HG03457 (cell line): Measurements from ENCODE around the gene SMAD6.

ENCODE experiments used
- ATAC-seq: cut with Tn5 transposase; IDR thresholded peaks from one replicate; pipeline ENCODE4 v1.9.1; 2021; ENCODE audit warnings: moderate number of reproducible peaks; ENCODE audit not compliant: unreplicated experiment

Gene SMAD6

GRCh38 chr15:66702787-66703539, 927 bp downstream of the SMAD6 start:
- no peak for ATAC-seq

DNA sequence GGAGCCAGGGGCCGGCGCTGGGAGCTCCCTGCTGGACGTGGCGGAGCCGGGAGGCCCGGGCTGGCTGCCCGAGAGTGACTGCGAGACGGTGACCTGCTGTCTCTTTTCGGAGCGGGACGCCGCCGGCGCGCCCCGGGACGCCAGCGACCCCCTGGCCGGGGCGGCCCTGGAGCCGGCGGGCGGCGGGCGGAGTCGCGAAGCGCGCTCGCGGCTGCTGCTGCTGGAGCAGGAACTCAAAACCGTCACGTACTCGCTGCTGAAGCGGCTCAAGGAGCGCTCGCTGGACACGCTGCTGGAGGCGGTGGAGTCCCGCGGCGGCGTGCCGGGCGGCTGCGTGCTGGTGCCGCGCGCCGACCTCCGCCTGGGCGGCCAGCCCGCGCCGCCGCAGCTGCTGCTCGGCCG, 1.5 kb downstream of the SMAD6 start:
- no peak for ATAC-seq

GRCh38 chr15:66704019-66704802, 2.2 kb downstream of the SMAD6 start:
- ATAC-seq = no peak

GRCh38 chr15:66704803-66705153, 2.7 kb downstream of the SMAD6 start:
- no peak for ATAC-seq

DNA sequence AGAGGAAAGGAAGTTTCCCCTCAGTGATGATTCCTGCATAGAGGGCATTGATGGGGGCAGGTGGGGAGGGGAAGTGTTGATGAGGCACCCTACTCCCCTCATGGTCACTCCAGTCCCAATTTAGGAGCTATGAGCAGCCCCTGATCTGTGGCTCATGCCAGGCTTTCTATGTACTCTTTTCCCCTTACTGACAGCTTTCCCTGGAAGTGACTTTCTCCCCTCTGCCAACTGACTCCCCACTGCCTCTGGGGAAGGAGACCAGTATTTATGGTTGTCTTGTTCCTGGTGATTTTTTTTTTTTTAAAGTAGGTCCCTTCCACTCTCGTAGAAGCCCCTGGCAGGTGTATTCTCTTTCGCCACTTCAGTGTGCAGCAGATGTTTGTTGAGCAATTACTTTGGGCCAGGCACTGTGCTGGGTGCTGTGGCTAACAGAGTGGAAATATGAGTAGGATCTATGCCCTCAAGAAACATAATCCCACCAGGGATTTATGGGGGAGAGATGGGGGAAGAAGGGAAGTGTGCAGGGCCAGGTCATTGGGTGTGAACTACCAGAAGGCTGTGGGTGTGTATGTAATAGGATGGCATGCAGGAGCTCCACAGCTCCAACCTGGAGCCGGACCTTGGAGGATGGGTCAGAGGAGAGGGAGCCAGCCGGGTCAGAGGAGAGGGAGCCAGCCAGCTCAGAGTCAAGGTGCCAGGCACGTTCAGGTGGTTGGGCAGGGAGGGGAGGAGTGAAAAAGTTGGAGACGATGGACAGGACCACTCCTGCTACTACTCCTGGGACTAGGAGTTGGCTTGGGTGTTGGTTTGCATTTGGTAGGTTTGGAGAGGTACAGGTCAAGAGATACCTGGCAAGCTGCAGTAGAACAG, 3.5 kb downstream of the SMAD6 start:
- no peak for ATAC-seq

DNA sequence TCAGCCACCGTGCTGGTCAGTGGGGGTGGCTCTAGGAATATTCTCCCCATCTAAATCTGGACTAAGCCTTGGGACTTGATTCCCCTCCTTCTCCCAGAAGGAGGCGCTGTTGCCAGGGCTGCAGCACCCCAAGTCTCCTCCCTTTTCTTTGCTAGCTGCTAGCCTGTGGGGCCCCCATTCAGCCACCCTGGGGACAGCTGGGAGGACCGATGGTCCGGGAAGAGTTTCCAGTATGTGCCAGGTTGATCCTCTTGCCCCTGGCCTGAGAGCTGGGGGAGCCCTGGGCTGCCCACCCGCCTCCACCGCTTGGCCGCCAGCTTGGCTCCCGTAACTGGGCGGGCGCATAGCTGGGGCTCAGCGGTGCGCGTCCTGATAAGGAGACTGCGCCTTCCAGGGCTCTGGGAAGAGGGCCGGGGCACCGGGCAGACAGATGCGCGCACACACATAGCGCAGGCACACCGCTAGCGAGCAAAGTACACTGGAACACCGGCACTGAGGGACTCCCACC, 4.2 kb downstream of the SMAD6 start:
- ATAC-seq = no peak

DNA sequence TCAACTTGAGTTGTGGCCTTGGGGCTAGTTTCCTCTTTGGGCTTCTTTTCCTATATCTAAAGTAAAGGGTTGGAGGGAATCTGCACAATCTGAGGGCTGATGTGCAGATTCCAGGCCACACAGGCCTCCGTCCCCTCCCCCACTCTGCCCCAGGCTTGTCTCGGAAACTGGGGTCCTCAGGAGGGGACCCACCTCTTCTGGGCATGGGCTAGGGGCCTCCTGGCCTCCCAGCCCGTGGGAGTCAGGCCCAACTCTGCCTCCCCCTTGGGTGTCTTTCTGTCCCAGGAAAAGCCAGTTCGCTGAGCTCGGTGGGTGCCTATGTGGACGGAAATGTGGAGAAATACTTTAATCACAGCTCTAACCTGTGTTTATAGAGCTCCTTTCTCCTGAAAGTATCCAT, 4.8 kb downstream of the SMAD6 start:
- ATAC-seq = no peak

- no peak for ATAC-seq
Observed at GRCh38 chr15:66707310-66708082, 5.5 kb downstream of the SMAD6 start.

- no peak for ATAC-seq
Observed at GRCh38 chr15:66708389-66708788, 6.4 kb downstream of the SMAD6 start.

DNA sequence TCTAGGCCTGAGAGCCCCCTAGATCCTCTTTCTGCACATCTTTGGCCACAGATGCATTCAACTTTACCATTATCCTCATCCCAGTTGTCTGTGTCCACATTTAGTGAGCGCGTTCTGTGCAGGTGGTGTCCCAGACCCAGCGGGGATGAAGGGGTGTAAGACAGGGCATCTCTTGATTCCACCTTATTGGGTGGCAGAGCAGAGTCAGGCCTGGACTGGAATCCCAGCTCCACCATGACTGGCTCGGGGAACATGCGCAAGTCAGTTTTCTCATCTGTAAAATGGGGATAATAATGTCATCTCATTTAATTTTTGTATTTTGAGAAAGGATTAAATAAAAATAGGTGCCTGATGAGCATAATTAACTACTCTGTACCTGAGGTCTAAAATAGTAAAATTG, 7.8 kb downstream of the SMAD6 start:
- ATAC-seq = no peak

GRCh38 chr15:66711260-66711659, 9.2 kb downstream of the SMAD6 start:
- no peak for ATAC-seq

DNA sequence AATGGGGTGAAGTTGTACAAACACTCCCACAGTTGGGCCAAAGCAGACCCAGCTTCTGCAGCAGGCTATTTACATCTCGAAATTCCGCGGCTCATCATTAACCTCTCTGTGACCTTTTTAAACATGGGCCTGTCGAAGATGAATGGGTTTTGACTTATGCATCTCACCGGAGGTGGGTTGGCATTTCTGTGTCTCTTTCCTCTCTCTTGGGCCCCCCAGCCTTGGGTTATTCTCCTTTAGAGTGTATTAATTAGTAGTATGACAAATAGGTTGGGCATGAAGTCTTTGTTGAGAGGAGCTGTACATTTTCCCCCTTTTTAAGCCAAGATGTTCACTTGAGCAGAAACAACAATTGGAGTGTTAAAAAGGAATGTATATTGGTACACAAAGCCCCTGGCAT, 9.8 kb downstream of the SMAD6 start:
- no peak for ATAC-seq

- ATAC-seq = no peak
Observed at GRCh38 chr15:66713843-66714508, 11.9 kb downstream of the SMAD6 start.

DNA sequence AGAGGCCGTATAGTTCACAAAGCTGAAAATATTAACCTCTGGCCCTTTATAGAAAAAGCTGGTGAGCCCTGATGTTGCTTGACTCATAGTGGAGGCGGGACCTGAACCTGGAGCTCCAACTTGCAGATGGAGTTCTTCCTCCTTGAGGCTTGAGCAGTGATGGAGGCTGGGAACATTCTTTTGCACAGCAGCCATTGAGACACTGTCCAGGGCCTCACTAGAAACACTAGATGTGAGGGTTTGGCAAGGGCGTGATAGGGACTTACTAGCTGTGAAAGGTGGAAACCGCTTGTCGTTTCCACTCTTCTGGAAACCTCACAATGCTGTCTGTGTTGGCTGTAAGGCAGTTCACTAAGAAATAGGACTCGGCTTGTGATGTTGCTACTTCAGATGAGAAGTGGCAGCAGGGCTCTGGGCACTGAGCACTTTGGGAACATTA, 12.5 kb downstream of the SMAD6 start:
- no peak for ATAC-seq

DNA sequence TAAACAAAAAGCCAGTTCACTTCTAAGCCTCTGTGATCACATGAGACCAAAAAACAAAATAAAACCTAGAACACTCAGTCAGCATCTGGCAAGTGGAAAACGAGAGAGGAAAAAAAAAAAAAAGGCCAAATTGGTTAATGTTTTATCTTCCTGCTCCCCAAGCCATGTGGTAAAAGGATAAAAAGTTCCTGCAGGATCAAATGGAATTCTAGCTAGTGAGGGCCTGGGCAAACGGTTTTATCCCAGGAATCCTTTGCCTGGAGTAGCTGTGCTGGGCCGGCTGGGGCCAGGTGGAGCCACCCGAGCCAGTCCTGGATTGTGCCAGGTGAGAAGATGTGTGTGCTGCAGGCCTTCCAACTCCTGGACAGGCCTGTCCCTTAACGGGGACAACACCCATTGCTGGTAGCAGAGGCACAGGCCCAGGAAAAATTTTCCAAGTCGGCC, 13.2 kb downstream of the SMAD6 start:
- no peak for ATAC-seq

- ATAC-seq = no peak
Observed at GRCh38 chr15:66715720-66716655, 14.0 kb downstream of the SMAD6 start.

DNA sequence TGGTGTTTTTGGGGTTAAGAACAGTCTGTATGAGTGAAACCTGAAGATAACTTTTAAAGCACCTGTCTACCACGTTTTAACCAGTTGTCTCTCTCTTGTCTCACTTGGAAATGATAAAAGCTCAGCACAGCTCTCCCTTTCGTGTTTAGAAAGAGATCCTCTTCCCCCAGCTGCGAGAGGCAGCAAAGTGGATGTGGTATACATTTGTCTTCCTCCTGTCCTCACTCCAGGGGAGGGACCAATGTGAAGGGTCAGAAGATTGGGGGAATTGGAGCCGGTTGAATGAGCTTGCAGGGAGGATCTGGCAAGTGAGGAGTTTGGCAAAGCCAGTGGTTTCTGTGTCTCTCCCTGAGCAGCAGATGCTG, 14.6 kb downstream of the SMAD6 start:
- no peak for ATAC-seq

DNA sequence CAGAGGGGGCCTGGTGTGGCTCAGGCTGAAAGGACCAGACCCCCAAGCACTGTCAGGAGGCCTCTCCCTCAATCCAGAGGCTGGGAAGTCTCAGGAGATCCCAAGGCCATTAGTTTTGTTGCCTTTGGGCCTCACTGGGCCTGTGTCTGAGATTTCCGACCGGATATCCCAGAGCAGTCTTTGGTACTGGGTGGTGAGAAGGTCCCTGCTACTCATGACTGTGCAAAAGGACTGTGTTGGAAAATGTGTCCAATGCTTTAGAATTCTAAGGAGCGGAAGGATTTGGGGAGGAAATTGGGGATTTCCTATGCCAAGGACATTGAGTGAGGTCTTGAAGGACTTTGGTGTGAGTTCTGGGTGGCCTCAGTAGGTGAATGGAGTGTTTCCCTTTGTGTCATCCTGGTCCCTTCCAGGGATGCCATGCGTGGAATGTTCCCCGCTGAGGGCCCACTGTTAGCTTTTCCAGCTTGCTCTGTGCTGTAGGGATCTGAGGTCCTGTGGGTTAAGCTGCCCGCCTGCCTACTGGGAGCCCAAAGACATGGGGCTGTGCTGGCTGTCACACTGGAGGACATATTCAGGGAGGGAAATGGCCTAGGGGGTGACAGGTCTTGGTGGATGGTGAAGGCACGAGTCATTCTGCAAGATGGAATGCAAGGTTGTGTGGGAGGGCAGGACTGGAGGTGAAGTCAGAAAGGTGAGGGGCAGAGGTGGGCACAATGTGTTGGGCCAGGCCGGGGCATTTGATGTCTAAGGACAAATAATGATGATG, 16.4 kb downstream of the SMAD6 start:
- ATAC-seq = no peak
